ENCODE measurements around the gene FAM131B. TPM values are rescaled to one million over a fixed set of nuclear protein-coding genes. Genes with fewer than 3 reads are reported as not detected.
A peak's percentile ranks its signal among the peaks of the same experiment; 100 is the strongest.

FAM131B gene
- total and polyA plus RNA-seq, 9 of the 15 experiments (the other 6 are each of a cell fraction or from before 2014, with no cell fraction given): 0.03 to 0.04 TPM; not detected in 7

DNA sequence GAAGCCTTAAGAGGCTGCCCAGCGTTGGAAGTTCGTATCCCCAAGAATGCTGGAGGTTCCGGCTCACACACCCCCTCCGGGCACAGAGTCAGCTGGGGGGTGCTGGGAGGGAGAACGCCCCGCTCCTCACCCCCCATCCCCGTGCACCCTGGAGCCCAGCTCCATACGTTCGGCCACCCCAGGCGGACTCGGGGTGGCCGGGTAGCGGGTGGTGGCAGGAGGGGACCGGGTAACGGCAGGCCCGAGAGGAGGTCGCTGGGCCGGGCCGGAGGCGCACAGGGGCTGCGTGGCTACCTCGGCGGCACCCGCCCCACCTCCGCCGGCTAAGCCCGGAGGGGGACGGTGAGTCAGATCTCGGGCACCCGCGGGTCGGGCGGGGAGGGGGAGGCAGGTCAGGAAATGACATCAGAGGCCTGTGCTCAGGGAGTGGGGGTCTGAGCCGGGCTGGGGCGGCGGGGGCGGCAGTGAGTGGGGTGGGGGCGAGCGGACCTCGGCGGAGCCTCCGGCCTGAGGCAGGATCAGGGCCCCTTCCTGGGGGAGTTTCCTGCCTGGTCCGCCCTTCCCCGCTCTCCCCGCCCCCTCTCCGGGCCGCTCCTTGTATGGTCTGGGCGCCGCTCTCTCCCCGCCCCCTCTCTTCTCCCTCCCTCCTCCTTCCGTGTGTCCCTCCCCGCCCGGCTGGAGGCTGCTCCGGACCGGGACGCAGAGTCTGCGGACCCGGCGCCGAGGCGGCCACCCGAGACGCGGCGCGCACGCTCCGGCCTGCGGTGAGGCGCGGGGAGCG, 18.3 kb upstream of the FAM131B start, which contains the start of gene ZYX (continued):
- TF ChIP-seq NR4A1 (CRISPR knock-in tag; IDR thresholded peaks at IDR 0.05): 0 out of 2 replicates have a peak, but pooled peaks have one; percentile 15
- no peak; the same call in 1 of the 2 replicates for TF ChIP-seq NR4A1 (tag; IDR thresholded peaks at IDR 0.05)
- TF ChIP-seq RBM34 (IDR thresholded peaks at IDR 0.05; ENCODE audit: borderline replicate concordance, insufficient read depth, low read length): no peak
- TF ChIP-seq ETV1 (tag; conservative IDR thresholded peaks at IDR 0.05; ENCODE audit: low read depth): peak; percentile 78
- TF ChIP-seq, protein P1, sequence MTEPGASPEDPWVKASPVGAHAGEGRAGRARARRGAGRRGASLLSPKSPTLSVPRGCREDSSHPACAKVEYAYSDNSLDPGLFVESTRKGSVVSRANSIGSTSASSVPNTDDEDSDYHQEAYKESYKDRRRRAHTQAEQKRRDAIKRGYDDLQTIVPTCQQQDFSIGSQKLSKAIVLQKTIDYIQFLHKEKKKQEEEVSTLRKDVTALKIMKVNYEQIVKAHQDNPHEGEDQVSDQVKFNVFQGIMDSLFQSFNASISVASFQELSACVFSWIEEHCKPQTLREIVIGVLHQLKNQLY (CRISPR knock-in tag; conservative IDR thresholded peaks at IDR 0.05): peak; percentile 44 to 72; a peak in 2 of 4 replicates
- TF ChIP-seq, protein P2, sequence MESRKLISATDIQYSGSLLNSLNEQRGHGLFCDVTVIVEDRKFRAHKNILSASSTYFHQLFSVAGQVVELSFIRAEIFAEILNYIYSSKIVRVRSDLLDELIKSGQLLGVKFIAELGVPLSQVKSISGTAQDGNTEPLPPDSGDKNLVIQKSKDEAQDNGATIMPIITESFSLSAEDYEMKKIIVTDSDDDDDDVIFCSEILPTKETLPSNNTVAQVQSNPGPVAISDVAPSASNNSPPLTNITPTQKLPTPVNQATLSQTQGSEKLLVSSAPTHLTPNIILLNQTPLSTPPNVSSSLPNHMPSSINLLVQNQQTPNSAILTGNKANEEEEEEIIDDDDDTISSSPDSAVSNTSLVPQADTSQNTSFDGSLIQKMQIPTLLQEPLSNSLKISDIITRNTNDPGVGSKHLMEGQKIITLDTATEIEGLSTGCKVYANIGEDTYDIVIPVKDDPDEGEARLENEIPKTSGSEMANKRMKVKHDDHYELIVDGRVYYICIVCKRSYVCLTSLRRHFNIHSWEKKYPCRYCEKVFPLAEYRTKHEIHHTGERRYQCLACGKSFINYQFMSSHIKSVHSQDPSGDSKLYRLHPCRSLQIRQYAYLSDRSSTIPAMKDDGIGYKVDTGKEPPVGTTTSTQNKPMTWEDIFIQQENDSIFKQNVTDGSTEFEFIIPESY (CRISPR knock-in tag; IDR thresholded peaks at IDR 0.05): no peak
- TF ChIP-seq, protein P3, sequence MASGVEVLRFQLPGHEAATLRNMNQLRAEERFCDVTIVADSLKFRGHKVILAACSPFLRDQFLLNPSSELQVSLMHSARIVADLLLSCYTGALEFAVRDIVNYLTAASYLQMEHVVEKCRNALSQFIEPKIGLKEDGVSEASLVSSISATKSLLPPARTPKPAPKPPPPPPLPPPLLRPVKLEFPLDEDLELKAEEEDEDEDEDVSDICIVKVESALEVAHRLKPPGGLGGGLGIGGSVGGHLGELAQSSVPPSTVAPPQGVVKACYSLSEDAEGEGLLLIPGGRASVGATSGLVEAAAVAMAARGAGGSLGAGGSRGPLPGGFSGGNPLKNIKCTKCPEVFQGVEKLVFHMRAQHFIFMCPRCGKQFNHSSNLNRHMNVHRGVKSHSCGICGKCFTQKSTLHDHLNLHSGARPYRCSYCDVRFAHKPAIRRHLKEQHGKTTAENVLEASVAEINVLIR (CRISPR knock-in tag; IDR thresholded peaks at IDR 0.05): no peak
- TF ChIP-seq CCNT2 (IDR thresholded peaks at IDR 0.05; ENCODE audit: borderline replicate concordance, extremely low read depth, insufficient read length, low read depth, low read length): peak; percentile 43
- TF ChIP-seq NCOA2 (IDR thresholded peaks at IDR 0.05; ENCODE audit: partially characterized antibody in 2 of 2): no peak
- TF ChIP-seq GATA2 (CRISPR knock-in tag; IDR thresholded peaks at IDR 0.05): no peak
- TF ChIP-seq NFE2 (IDR thresholded peaks at IDR 0.05; ENCODE audit: low read depth): no peak
- TF ChIP-seq, protein P4, sequence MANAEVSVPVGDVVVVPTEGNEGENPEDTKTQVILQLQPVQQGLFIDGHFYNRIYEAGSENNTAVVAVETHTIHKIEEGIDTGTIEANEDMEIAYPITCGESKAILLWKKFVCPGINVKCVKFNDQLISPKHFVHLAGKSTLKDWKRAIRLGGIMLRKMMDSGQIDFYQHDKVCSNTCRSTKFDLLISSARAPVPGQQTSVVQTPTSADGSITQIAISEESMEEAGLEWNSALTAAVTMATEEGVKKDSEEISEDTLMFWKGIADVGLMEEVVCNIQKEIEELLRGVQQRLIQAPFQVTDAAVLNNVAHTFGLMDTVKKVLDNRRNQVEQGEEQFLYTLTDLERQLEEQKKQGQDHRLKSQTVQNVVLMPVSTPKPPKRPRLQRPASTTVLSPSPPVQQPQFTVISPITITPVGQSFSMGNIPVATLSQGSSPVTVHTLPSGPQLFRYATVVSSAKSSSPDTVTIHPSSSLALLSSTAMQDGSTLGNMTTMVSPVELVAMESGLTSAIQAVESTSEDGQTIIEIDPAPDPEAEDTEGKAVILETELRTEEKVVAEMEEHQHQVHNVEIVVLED (CRISPR knock-in tag; IDR thresholded peaks at IDR 0.05): peak; percentile 68
- no peak for TF ChIP-seq KAT2B (IDR thresholded peaks at IDR 0.05; ENCODE audit: low read depth, low read length)
- peak; percentile 94 for TF ChIP-seq PHF8 (IDR thresholded peaks at IDR 0.05; ENCODE audit: borderline replicate concordance, low read length)
- no peak for TF ChIP-seq KHSRP (IDR thresholded peaks at IDR 0.05)
- no peak for TF ChIP-seq MIER1 (IDR thresholded peaks at IDR 0.05; ENCODE audit: low read depth)
- TF ChIP-seq, protein P5, sequence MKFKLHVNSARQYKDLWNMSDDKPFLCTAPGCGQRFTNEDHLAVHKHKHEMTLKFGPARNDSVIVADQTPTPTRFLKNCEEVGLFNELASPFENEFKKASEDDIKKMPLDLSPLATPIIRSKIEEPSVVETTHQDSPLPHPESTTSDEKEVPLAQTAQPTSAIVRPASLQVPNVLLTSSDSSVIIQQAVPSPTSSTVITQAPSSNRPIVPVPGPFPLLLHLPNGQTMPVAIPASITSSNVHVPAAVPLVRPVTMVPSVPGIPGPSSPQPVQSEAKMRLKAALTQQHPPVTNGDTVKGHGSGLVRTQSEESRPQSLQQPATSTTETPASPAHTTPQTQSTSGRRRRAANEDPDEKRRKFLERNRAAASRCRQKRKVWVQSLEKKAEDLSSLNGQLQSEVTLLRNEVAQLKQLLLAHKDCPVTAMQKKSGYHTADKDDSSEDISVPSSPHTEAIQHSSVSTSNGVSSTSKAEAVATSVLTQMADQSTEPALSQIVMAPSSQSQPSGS (CRISPR knock-in tag; IDR thresholded peaks at IDR 0.05): peak; percentile 73
- no peak for TF ChIP-seq ZNF140 (CRISPR knock-in tag; IDR thresholded peaks at IDR 0.05)
- no peak for TF ChIP-seq HDAC8 (tag; IDR thresholded peaks at IDR 0.05)
- 0 out of 2 replicates have a peak, but pooled peaks have one; percentile 44 for TF ChIP-seq ZNF431 (CRISPR knock-in tag; IDR thresholded peaks at IDR 0.05)
- no peak for TF ChIP-seq ZNF551 (CRISPR knock-in tag; IDR thresholded peaks at IDR 0.05)
